Activated CD4-positive, alpha-beta T cell treated with anti-CD3 and anti-CD28 coated beads, Interleukin-2, amount 50 U/mL, for 24 hours (primary cell): ENCODE results near the gene CCDC110.

Source experiments
- DNase-seq, 2 donors: peaks; one replicate each; pipeline ENCODE4 v3.0.0-alpha.2; 2020; ENCODE audit warnings: low read depth in 1 of 2, low spot score in 1 of 2

Gene CCDC110

GRCh38 chr4:185473247-185473646, 1.7 kb upstream of the CCDC110 start:
- no peak for DNase-seq

GRCh38 chr4:185472103-185472542, 590 bp upstream of the CCDC110 start:
- no peak for DNase-seq

GRCh38 chr4:185470501-185471195, 885 bp downstream of the CCDC110 start:
- DNase-seq, result peak; percentile 1 to 6

GRCh38 chr4:185469580-185470154, 1.9 kb downstream of the CCDC110 start:
- no peak for DNase-seq

- no peak for DNase-seq
Measured at GRCh38 chr4:185468999-185469398, 2.5 kb downstream of the CCDC110 start.

- DNase-seq, result no peak
Measured at GRCh38 chr4:185467991-185468390, 3.5 kb downstream of the CCDC110 start.

- no peak for DNase-seq
Measured at GRCh38 chr4:185467101-185467500, 4.4 kb downstream of the CCDC110 start.

- DNase-seq, result no peak
Measured at GRCh38 chr4:185465707-185466106, 5.8 kb downstream of the CCDC110 start.

- DNase-seq, result no peak
Measured at GRCh38 chr4:185464887-185465286, 6.6 kb downstream of the CCDC110 start.

- DNase-seq, result no peak
Measured at GRCh38 chr4:185464183-185464582, 7.3 kb downstream of the CCDC110 start.

- no peak for DNase-seq
Measured at GRCh38 chr4:185463541-185463940, 8.0 kb downstream of the CCDC110 start.

GRCh38 chr4:185461565-185461964, 10.0 kb downstream of the CCDC110 start:
- no peak for DNase-seq

- no peak for DNase-seq
Measured at GRCh38 chr4:185457136-185457535, 14.4 kb downstream of the CCDC110 start.

GRCh38 chr4:185456131-185456530, 15.4 kb downstream of the CCDC110 start:
- DNase-seq, result no peak

- no peak for DNase-seq
Measured at GRCh38 chr4:185445209-185445608, 26.3 kb downstream of the CCDC110 start.

GRCh38 chr4:185441479-185441878, 30.1 kb downstream of the CCDC110 start:
- DNase-seq, result no peak

GRCh38 chr4:185437809-185438208, 33.7 kb downstream of the CCDC110 start:
- no peak for DNase-seq

GRCh38 chr4:185435466-185435865, 36.1 kb downstream of the CCDC110 start:
- DNase-seq, result no peak

GRCh38 chr4:185429660-185430059, 41.9 kb downstream of the CCDC110 start:
- no peak for DNase-seq

GRCh38 chr4:185426960-185427688, 44.4 kb downstream of the CCDC110 start:
- DNase-seq, result no peak

GRCh38 chr4:185425647-185426352, 45.7 kb downstream of the CCDC110 start, which contains the start of gene UFSP2:
TSS of gene UFSP2 (minus strand) at chr4:185425964. CDS start at chr4:185425868, 96 bp downstream.
- DNase-seq, result peak; percentile 81 to 89
